GM23248 (cell line): ENCODE measurements around the gene UBE2L3. TPM values are rescaled to one million over a fixed set of nuclear protein-coding genes. Genes with fewer than 3 reads are reported as not detected.

Experiments
- DNase-seq: peaks from one replicate; pipeline ENCODE4 v3.0.0-alpha.2; 2015
- H2AFZ ChIP-seq: fragments of 200-600 bp; sonication (generic); 2 replicates; pipeline ENCODE4 v1.6.1; 2016; ENCODE audit warnings: antibody characterized with exemption
- H3F3A ChIP-seq: fragments of 200-600 bp; sonication (generic); 2 replicates; pipeline ENCODE4 v1.6.1; 2016; ENCODE audit warnings: mild to moderate bottlenecking, antibody characterized with exemption, mixed run types; ENCODE audit not compliant: insufficient read depth
- H3K27ac ChIP-seq: fragments of 200-600 bp; sonication (generic); 2 replicates; pipeline ENCODE4 v1.5.1; 2016; ENCODE audit warnings: mild to moderate bottlenecking
- H3K27me3 ChIP-seq: fragments of 200-600 bp; sonication (generic); replicated peaks from 2 replicates; pipeline ENCODE4 v1.6.1; 2016; ENCODE audit warnings: mild to moderate bottlenecking; ENCODE audit not compliant: insufficient read depth
- H3K36me3 ChIP-seq: fragments of 200-600 bp; sonication (generic); 2 replicates; pipeline ENCODE4 v1.6.1; 2016; ENCODE audit warnings: low read depth, mild to moderate bottlenecking
- H3K4me1 ChIP-seq: fragments of 200-600 bp; sonication (generic); 2 replicates; pipeline ENCODE4 v1.6.1; 2016; ENCODE audit warnings: mild to moderate bottlenecking; ENCODE audit not compliant: insufficient read depth
- H3K4me2 ChIP-seq: fragments of 200-600 bp; sonication (generic); one replicate; pipeline ENCODE4 v1.6.1; 2016; ENCODE audit warnings: mild to moderate bottlenecking; ENCODE audit not compliant: unreplicated experiment
- H3K4me3 ChIP-seq: fragments of 200-600 bp; sonication (generic); 2 replicates; pipeline ENCODE4 v1.5.1; 2016; ENCODE audit warnings: mild to moderate bottlenecking
- H3K79me2 ChIP-seq: fragments of 200-600 bp; sonication (generic); 2 replicates; pipeline ENCODE4 v1.6.1; 2016; ENCODE audit warnings: mild to moderate bottlenecking; ENCODE audit not compliant: insufficient read depth
- H3K9ac ChIP-seq: fragments of 200-600 bp; sonication (generic); 2 replicates; pipeline ENCODE4 v1.6.1; 2016; ENCODE audit warnings: mild to moderate bottlenecking
- H3K9me2 ChIP-seq: fragments of 200-600 bp; sonication (generic); 2 replicates; pipeline ENCODE4 v1.6.1; 2016; ENCODE audit warnings: mixed run types, mild to moderate bottlenecking, moderate library complexity; ENCODE audit not compliant: insufficient read depth
- H3K9me3 ChIP-seq: fragments of 200-600 bp; sonication (generic); one replicate; pipeline ENCODE4 v1.6.1; 2017; ENCODE audit warnings: low read depth
- H4K20me1 ChIP-seq: fragments of 200-600 bp; sonication (generic); 2 replicates; pipeline ENCODE4 v1.6.0; 2016; ENCODE audit not compliant: insufficient read depth
- EZH2 ChIP-seq: fragments of 200-600 bp; sonication (generic); IDR thresholded peaks from 2 replicates; pipeline ENCODE4 v1.6.1; 2018; ENCODE audit warnings: antibody characterized with exemption, mild to moderate bottlenecking; ENCODE audit not compliant: insufficient read depth, poor library complexity, severe bottlenecking
- EZH2phosphoT487 ChIP-seq: fragments of 200-600 bp; sonication (generic); IDR thresholded peaks from 2 replicates; pipeline ENCODE4 v1.6.1; 2018; ENCODE audit warnings: antibody characterized with exemption, moderate library complexity, mild to moderate bottlenecking, low read depth; ENCODE audit not compliant: insufficient read depth
- WGBS, 2 experiments: methylation state at CpG; one replicate each; pipeline ENCODE4 v1.1.6; 2015 to 2017; ENCODE audit warnings: low lambda C conversion rate in 2 of 2, low coverage in 1 of 2; ENCODE audit errors: missing lambda C conversion rate in 2 of 2; 5-methylcytosine and 5-hydroxymethylcytosine counted together
- in situ Hi-C: fragments of 300-500 bp; cut with MboI; formaldehyde crosslinking; loops from 2 replicates; pipeline ENCODE4 v1.15.0; 2020
- polyA plus RNA-seq: library from polyadenylated mRNA; unstranded; fragments of >200 nt; fragmentation: Nextera tagmentation; extraction: Ambion mirVana; gene quantifications from 2 replicates; pipeline ENCODE4 v1.2.1, GENCODE V29; 2016
- total RNA-seq: library from RNA; depleted of rRNA; stranded (reverse); fragments of >200 nt; shearing (Covaris generic); gene quantifications from 2 replicates; pipeline ENCODE4 v1.2.3, GENCODE V29; 2014

Gene UBE2L3
- total and polyA plus RNA-seq, 2 experiments from 2014 or later: 57.2 to 115 TPM

DNA sequence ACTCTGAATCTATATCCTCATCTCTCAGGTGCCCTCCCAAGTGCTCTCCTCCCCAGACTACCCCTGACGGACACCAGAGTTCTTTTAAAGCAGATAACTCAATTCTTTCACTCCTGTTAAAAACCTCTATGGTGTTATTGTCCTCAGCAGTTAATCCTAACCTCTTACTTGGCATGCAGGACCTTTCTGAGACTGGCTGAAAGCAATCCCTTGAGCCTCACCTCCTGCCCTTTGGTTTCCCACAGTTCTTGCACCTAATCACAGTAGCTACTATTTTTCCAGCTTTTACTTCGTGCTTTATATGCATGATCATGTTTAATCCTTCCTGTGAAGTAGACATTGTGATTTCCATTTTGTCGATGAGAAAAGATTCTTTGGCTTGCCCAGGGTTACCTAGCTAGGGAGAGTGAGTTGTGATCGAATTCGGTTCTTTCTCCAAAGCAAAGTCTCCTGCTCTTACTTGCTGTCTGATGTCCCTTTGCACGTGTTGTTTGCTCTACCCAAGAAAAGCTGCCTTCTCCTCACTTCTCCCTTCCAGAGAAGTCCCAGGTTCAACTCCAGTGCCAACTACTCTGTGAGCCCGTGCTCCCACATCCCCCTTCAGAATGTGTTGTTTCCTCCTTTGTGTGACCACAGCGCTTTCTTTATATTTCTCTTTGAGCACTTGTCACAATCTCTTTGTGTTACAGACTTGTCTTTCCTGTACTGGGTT lies 2.1 kb downstream of the UBE2L3 start:
- Histone ChIP-seq H3F3A (peaks cover 13% of the 10 kb centered on the region; the same call in 1 of the 2 replicates), H3K27me3 (no peaks in the 10 kb centered on the region), H3K9me3 (no peaks in the 10 kb centered on the region), H3K27ac (peak overlapping the region; percentile 83; the same call in 1 of the 2 replicates), H3K79me2 (peaks cover 70% of the 10 kb centered on the region), H2AFZ (no peak overlapping the region), H3K4me1 (peaks cover 33% of the 10 kb centered on the region), H3K9me2 (no peaks in the 10 kb centered on the region), H4K20me1 (peaks cover 38% of the 10 kb centered on the region), H3K4me3 (peak overlapping the region; percentile 89), H3K4me2 (peak overlapping the region; percentile 93), H3K36me3 (no peaks in the 10 kb centered on the region; the same call in 1 of the 2 replicates), H3K9ac (peak overlapping the region; percentile 98)
- in situ Hi-C loops: loop anchor here (25.0 kb wide), 1 partner anchor 482 kb away; no protein-coding TSS in a partner anchor
- TF ChIP-seq EZH2: no peak
- TF ChIP-seq EZH2phosphoT487: no peak
- DNase-seq: no peak
- WGBS, 2 experiments: 58% methylated on average over 8 of the region's 8 CpGs

DNA sequence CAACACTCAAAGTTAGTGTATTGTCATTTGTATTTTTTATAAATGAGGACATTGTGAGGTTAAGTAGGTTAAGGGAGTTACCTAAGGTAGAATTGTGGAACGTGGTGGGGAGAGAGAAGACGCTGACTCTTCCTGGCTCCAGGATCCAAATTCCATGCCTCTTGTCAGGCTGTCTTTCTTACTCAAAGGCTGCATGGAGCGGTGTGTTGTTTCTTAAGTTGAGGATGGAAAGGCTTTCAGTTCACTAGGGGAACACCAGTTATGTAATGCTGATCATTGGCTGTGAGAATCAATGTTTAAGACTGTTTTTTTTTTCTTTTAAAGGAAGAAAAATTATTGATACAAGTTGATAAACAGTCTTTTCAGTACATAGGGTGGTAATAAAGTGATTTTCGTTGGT lies 2.9 kb downstream of the UBE2L3 start:
- H4K20me1 ChIP-seq: peaks cover 41% of the 10 kb centered on the region
- 33 to 38% methylated on average over 4 of the region's 4 CpGs for WGBS, 2 experiments

GRCh38 chr22:21571679-21572078 lies 4.2 kb downstream of the UBE2L3 start:
- H3K27me3 ChIP-seq: no peaks in the 10 kb centered on the region
- no peaks in the 10 kb centered on the region for H3K9me3 ChIP-seq
- H4K20me1 ChIP-seq: peaks cover 41% of the 10 kb centered on the region
- H3K79me2 ChIP-seq: peaks cover 91% of the 10 kb centered on the region
- peaks cover 37% of the 10 kb centered on the region for H3K4me1 ChIP-seq
- no peak overlapping the region for H3K4me2 ChIP-seq
- no peak overlapping the region for H3K4me3 ChIP-seq
- no peaks in the 10 kb centered on the region; the same call in 1 of the 2 replicates for H3K36me3 ChIP-seq
- DNase-seq: no peak
- H3K27ac ChIP-seq: no peak overlapping the region
- in situ Hi-C loops: loop anchor here (25.0 kb wide), 1 partner anchor 484 kb away; no protein-coding TSS in a partner anchor
- WGBS, 2 experiments: 88 to 89% methylated on average over 4 of the region's 4 CpGs
- H3F3A ChIP-seq: peaks cover 13% of the 10 kb centered on the region; the same call in 1 of the 2 replicates
- H3K9ac ChIP-seq: 0 out of 2 replicates have a peak overlapping the region, but pooled peaks have one; percentile 98
- TF ChIP-seq EZH2phosphoT487 (no peak), EZH2 (no peak)
- H3K9me2 ChIP-seq: no peaks in the 10 kb centered on the region
- no peak overlapping the region for H2AFZ ChIP-seq

More for the DNA sequence above, 2.9 kb downstream of the UBE2L3 start:
- H3K4me3 ChIP-seq: peak overlapping the region; percentile 89
- peak overlapping the region; percentile 98 for H3K9ac ChIP-seq
- H3K36me3 ChIP-seq: no peaks in the 10 kb centered on the region; the same call in 1 of the 2 replicates
- in situ Hi-C loops: loop anchor here (25.0 kb wide), 1 partner anchor 483 kb away; no protein-coding TSS in a partner anchor
- H3K4me1 ChIP-seq: peaks cover 37% of the 10 kb centered on the region
- peaks cover 78% of the 10 kb centered on the region for H3K79me2 ChIP-seq
- H2AFZ ChIP-seq: no peak overlapping the region
- H3K9me2 ChIP-seq: no peaks in the 10 kb centered on the region
- H3F3A ChIP-seq: peaks cover 13% of the 10 kb centered on the region; the same call in 1 of the 2 replicates
- TF ChIP-seq EZH2phosphoT487 (no peak), EZH2 (no peak)
- H3K27me3 ChIP-seq: no peaks in the 10 kb centered on the region
- H3K4me2 ChIP-seq: peak overlapping the region; percentile 93
- no peaks in the 10 kb centered on the region for H3K9me3 ChIP-seq
- DNase-seq: peak; percentile 31
- 0 out of 2 replicates have a peak overlapping the region, but pooled peaks have one; percentile 1 for H3K27ac ChIP-seq

- Histone ChIP-seq H3K27ac (no peak overlapping the region), H3F3A (peaks cover 13% of the 10 kb centered on the region; the same call in 1 of the 2 replicates), H3K36me3 (no peaks in the 10 kb centered on the region; the same call in 1 of the 2 replicates), H3K4me2 (no peak overlapping the region), H3K9ac (no peak overlapping the region), H3K9me3 (no peaks in the 10 kb centered on the region), H3K4me1 (peaks cover 37% of the 10 kb centered on the region), H3K4me3 (no peak overlapping the region), H4K20me1 (peaks cover 52% of the 10 kb centered on the region), H3K9me2 (no peaks in the 10 kb centered on the region), H3K27me3 (no peaks in the 10 kb centered on the region), H3K79me2 (peaks cover 100% of the 10 kb centered on the region), H2AFZ (no peak overlapping the region)
- 69 to 73% methylated on average over 6 of the region's 6 CpGs for WGBS, 2 experiments
- DNase-seq: no peak
- in situ Hi-C loops: loop anchor here (25.0 kb wide), 1 partner anchor 486 kb away; no protein-coding TSS in a partner anchor
- TF ChIP-seq EZH2phosphoT487: no peak
- TF ChIP-seq EZH2: no peak
Observed at GRCh38 chr22:21573293-21573734, 5.8 kb downstream of the UBE2L3 start.
